Parietal lobe (tissue), 2 donors: ENCODE measurements around the gene GAGE12C. TPM values are rescaled to one million over a fixed set of nuclear protein-coding genes. Genes with fewer than 3 reads are reported as not detected.

Source experiments
- small RNA-seq: library from RNA; depleted of rRNA; stranded (forward); fragments of <200 nt; gene quantifications from one replicate; pipeline ENCODE3, GENCODE V24; 2014; ENCODE audit warnings: low replicate concordance
- total RNA-seq: library from RNA; depleted of rRNA; stranded (reverse); fragments of >200 nt; gene quantifications from one replicate; pipeline ENCODE4 v1.2.3, GENCODE V29; 2014

Gene GAGE12C, protein sequence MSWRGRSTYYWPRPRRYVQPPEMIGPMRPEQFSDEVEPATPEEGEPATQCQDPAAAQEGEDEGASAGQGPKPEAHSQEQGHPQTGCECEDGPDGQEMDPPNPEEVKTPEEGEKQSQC
- not detected for total RNA-seq

DNA sequence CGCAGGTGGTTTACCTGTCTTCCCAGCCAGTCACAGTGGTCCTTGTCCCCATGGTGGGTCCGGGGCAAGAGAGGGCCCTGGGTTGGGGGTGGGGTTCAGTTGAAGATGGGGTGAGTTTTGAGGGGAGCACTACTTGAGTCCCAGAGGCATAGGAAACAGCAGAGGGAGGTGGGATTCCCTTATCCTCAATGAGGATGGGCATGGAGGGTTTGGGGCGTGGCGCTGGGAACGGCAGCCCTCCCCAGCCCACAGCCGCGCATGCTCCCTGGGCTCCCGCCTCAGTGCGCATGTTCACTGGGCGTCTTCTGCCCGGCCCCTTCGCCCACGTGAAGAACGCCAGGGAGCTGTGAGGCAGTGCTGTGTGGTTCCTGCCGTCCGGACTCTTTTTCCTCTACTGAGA, at the start of gene GAGE12C:
Gene GAGE12C, plus strand, starts transcription at position 301 of the 400 bp plus-strand sequence. CDS start 1,155 bp downstream, outside the sequence.

DNA sequence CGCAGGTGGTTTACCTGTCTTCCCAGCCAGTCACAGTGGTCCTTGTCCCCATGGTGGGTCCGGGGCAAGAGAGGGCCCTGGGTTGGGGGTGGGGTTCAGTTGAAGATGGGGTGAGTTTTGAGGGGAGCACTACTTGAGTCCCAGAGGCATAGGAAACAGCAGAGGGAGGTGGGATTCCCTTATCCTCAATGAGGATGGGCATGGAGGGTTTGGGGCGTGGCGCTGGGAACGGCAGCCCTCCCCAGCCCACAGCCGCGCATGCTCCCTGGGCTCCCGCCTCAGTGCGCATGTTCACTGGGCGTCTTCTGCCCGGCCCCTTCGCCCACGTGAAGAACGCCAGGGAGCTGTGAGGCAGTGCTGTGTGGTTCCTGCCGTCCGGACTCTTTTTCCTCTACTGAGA, 9.5 kb downstream of the GAGE12C start, which contains the start of gene GAGE12D:
Gene GAGE12D, plus strand, starts transcription at position 301 of the 400 bp plus-strand sequence. CDS start 1,155 bp downstream, outside the sequence.

DNA sequence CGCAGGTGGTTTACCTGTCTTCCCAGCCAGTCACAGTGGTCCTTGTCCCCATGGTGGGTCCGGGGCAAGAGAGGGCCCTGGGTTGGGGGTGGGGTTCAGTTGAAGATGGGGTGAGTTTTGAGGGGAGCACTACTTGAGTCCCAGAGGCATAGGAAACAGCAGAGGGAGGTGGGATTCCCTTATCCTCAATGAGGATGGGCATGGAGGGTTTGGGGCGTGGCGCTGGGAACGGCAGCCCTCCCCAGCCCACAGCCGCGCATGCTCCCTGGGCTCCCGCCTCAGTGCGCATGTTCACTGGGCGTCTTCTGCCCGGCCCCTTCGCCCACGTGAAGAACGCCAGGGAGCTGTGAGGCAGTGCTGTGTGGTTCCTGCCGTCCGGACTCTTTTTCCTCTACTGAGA, 19.0 kb downstream of the GAGE12C start, which contains the start of gene GAGE12E:
Gene GAGE12E, plus strand, starts transcription at position 301 of the 400 bp plus-strand sequence. CDS start 1,155 bp downstream, outside the sequence.

DNA sequence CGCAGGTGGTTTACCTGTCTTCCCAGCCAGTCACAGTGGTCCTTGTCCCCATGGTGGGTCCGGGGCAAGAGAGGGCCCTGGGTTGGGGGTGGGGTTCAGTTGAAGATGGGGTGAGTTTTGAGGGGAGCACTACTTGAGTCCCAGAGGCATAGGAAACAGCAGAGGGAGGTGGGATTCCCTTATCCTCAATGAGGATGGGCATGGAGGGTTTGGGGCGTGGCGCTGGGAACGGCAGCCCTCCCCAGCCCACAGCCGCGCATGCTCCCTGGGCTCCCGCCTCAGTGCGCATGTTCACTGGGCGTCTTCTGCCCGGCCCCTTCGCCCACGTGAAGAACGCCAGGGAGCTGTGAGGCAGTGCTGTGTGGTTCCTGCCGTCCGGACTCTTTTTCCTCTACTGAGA, 28.6 kb downstream of the GAGE12C start, which contains the start of gene GAGE12F:
Gene GAGE12F, plus strand, starts transcription at position 301 of the 400 bp plus-strand sequence. CDS start 1,155 bp downstream, outside the sequence.

DNA sequence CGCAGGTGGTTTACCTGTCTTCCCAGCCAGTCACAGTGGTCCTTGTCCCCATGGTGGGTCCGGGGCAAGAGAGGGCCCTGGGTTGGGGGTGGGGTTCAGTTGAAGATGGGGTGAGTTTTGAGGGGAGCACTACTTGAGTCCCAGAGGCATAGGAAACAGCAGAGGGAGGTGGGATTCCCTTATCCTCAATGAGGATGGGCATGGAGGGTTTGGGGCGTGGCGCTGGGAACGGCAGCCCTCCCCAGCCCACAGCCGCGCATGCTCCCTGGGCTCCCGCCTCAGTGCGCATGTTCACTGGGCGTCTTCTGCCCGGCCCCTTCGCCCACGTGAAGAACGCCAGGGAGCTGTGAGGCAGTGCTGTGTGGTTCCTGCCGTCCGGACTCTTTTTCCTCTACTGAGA, 38.1 kb downstream of the GAGE12C start, which contains the start of gene GAGE12G:
Gene GAGE12G, plus strand, starts transcription at position 301 of the 400 bp plus-strand sequence. CDS start 1,155 bp downstream, outside the sequence.

DNA sequence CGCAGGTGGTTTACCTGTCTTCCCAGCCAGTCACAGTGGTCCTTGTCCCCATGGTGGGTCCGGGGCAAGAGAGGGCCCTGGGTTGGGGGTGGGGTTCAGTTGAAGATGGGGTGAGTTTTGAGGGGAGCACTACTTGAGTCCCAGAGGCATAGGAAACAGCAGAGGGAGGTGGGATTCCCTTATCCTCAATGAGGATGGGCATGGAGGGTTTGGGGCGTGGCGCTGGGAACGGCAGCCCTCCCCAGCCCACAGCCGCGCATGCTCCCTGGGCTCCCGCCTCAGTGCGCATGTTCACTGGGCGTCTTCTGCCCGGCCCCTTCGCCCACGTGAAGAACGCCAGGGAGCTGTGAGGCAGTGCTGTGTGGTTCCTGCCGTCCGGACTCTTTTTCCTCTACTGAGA, 47.7 kb downstream of the GAGE12C start, which contains the start of gene GAGE12H:
Gene GAGE12H, plus strand, starts transcription at position 301 of the 400 bp plus-strand sequence. CDS start 1,155 bp downstream, outside the sequence.

Small RNA genes lying within 50 kb of the gene (small RNA-seq; reads per million reads assigned to genes)
- gene GAGE12B, result not detected

Other genes starting within 250 kb of the GAGE12C start
- gene GAGE10, start 228.5 kb upstream of the GAGE12C start, total RNA-seq, result not detected
- gene GAGE12J, start 210.1 kb upstream of the GAGE12C start, total RNA-seq, result not detected
- gene GAGE13, start 200.6 kb upstream of the GAGE12C start, total RNA-seq, result not detected
- gene GAGE12D, start 9.6 kb downstream of the GAGE12C start, total RNA-seq, result not detected
- not detected for gene GAGE12E, start 19.1 kb downstream of the GAGE12C start, total RNA-seq
- gene GAGE12F, start 28.7 kb downstream of the GAGE12C start, total RNA-seq, result not detected
- not detected for gene GAGE12G, start 38.2 kb downstream of the GAGE12C start, total RNA-seq
- not detected for gene GAGE12H, start 47.8 kb downstream of the GAGE12C start, total RNA-seq
- gene GAGE2A, start 57.3 kb downstream of the GAGE12C start, total RNA-seq, result not detected
- gene GAGE1, start 66.8 kb downstream of the GAGE12C start, total RNA-seq, result not detected
- not detected for gene PAGE1, start 163.8 kb downstream of the GAGE12C start, total RNA-seq